IPS-NIHi11 (cell line): Measurements from ENCODE around the gene CLSTN2.

ENCODE experiments used
- DNase-seq: peaks from one replicate; pipeline ENCODE4 v3.0.0; 2012; ENCODE audit warnings: mixed read lengths, low spot score

The CLSTN2 gene

GRCh38 chr3:139944256-139944910 is 9.4 kb downstream of the CLSTN2 start:
- DNase-seq: no peak

DNA sequence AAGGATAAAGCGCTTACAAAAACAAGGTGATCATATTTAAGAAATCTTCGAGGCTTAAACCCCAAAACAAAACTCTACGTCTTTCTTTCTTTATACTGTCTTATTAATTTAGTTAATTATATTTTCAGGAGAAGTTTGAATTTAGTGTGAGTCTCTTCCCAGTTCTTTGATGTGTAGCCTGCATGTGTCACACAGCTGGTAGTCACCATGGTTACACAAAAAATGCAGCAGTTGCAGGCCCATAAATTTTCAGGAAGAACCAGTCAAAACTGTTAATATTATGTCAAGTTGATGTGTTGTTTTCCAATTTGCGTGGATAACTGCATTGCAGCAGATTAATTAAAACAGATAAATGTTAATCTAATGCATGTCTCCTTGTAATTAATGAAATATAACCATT is 10.4 kb downstream of the CLSTN2 start:
- no peak for DNase-seq

- no peak for DNase-seq
Observed at GRCh38 chr3:139945942-139946341, 11.0 kb downstream of the CLSTN2 start.

GRCh38 chr3:139948467-139948866 is 13.5 kb downstream of the CLSTN2 start:
- no peak for DNase-seq

DNA sequence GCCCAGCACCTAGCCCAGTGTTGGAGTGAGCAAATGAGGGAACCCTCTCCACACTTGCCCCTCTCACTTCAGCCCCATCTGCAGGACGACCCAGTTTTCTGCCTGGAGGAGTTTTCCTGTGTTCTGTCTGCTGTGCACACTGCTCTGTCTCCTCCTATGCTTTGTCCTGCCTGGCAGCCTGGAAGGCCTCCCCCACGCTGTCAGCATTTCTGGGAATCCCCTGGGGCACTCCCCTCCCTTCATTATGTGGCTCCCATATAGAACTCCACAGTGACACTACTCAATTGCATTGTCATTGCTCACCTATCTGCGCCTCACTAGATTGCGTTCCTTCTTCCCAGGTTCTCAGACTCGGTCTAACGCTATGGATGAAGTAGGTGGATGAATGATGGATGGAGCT is 13.9 kb downstream of the CLSTN2 start:
- no peak for DNase-seq

DNA sequence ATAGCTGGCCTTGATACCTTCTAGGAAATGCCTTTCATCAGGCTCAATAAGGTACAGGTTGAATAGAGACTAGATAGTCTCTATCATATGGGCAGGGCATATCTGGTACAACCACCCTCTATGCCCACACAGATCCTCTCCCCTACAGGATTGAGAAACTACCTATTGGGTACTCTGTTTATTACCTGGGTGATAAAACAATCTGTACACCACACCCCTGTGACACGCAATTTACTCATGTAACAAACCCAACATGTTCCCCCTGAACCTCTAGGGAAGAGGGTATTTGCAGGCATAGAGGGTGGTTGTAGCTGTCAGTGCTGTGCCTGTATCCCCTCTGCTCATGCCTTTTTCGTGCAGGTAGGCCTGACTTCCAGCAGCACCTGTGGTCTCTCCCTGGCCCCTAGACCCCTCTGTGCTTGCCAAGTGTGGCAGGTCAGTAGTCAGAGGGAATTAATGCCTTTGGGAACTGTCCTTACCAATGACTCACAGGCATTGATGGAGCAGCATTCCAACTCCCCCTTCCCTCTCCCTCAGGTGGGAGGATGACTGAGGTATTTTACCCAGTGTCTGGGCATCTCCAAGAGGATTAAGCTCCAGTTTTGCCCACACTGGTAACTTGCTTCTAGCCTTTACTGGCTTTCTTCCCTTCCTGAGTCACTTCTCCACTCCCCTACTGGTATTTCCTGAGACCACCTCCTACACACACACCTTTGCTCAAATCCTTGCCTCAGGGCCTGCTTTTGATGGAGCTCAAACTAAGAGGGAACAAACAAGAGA is 18.3 kb downstream of the CLSTN2 start:
- DNase-seq: no peak

GRCh38 chr3:139954146-139954860 is 19.3 kb downstream of the CLSTN2 start:
- no peak for DNase-seq

GRCh38 chr3:139957844-139958243 is 22.9 kb downstream of the CLSTN2 start:
- DNase-seq: no peak

DNA sequence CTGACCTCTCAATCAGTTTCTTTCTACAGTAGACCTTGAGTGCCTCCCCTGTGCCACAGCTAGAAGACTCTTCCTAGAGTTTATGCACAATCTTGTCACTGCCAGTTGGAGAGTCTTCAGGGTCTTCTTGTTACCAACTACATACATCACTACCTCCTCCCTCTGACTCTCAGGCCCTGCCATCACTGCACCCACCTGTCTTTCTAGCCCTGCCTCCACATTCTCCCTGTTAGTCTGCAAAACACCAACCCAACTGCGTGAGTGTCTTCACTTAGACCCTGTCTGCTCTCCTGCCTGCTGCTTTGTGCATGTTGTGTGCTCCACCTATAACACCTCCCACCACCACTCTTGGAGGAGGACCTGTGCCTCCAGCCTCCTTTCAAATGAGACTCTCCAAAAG is 34.4 kb downstream of the CLSTN2 start:
- DNase-seq: no peak

GRCh38 chr3:139970526-139970925 is 35.5 kb downstream of the CLSTN2 start:
- DNase-seq: peak; percentile 41

DNA sequence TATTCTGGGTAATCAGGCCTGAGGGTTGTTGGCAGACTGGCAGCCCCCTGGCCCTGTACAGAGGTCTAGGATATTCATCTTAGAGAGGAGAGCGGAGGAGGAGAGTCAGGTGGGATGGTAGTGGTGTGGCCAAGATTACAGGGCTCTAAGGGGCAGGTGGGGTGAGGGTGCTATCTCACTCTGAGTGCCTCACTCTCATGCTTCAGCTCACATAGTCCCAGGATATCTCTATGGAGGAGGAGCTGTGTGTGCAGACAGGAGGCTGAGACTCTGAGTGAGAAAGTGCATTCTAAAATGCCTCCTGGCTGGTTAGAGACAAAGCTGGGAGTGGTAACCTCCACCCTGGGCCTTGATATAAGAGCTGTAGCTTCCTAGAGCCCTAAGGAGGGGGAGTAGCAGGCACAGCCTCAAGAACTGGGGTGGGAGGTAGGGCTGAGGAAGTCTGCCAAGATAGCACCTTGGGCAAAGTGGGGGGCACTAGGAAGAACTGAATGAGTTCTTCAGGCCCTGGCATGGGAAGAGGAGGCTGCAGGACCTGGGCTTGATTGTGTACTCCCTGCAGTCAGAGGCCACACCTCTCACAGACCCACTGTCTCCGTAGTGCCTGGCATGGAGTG is 39.9 kb downstream of the CLSTN2 start:
- no peak for DNase-seq

DNA sequence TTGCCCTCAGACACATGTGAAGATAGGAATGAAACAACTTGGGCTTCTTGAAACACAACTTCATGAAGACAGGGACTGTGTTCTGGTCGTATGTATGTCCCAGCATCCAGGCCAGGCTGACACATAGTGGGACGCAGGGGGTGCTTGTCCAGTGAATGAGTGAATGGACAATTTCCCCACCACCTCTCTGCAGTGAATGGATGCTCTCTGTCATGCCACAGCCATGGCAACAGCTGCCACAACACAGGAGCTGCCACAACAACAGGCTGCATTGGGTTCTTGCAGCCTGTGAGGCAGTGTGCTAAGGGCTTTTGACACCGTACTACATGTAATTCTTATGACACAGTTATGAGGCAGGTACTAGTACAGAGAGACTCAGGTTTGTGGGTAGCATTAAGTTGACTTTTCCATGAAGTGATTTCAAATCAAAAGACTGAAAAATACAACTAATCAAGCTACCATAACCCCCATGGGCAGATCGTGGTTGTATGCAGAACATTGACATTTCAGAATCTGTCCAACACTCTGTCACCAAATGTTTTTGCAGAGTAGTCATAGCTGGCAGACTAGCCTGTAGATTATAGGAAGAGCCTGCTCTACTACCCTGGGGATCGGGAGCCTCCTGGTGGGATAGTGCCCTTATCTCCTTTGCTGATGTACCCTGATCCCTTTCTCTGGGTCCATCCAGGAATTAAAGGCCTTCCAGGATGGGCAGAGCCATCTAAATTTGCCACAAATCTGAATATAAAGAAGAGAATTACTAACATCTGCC is 40.8 kb downstream of the CLSTN2 start:
- DNase-seq: no peak

GRCh38 chr3:139978966-139979365 is 44.0 kb downstream of the CLSTN2 start:
- no peak for DNase-seq

DNA sequence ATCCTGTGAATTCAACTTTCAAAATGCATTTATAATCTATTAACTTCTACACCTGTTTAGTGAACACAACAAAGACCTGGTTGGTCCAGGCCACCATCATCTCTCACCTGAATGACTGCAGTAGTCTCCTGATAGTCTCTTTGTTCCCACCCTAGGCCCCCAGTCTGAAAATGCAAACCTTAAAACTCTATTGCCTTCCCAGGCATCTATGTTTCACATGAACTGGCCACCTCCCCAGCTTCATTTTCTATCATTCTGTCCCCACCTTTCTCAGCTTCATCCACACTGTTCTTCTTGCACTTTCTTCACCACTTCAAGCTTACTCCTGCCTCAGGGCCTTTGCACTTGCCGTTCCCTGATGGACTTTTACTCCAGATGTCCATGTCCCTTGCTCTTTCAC is 45.0 kb downstream of the CLSTN2 start:
- no peak for DNase-seq

- DNase-seq: peak; percentile 19
Observed at GRCh38 chr3:139982404-139982803, 47.4 kb downstream of the CLSTN2 start.

GRCh38 chr3:139985576-139985975 is 50.6 kb downstream of the CLSTN2 start:
- DNase-seq: no peak

DNA sequence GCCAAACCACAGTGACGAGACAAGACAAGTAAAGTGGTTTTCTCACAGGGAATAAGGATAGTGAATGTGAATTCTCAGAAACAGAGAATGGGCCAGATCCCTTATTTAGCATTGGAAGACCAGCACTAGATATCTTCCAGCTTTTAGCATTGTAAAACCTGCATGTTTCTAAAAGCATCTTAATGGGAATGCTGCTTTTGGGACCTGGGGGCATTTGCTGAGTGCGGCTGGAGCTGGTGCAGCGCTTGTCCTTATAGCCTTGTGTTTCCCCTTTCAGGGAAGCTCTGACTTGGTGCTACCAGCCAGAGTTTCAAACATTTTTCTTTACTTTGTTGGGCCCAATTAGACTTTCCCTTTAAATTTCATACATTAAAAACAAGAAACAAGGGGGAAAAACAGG is 52.9 kb downstream of the CLSTN2 start:
- no peak for DNase-seq

GRCh38 chr3:139988472-139989156 is 53.6 kb downstream of the CLSTN2 start:
- no peak for DNase-seq

DNA sequence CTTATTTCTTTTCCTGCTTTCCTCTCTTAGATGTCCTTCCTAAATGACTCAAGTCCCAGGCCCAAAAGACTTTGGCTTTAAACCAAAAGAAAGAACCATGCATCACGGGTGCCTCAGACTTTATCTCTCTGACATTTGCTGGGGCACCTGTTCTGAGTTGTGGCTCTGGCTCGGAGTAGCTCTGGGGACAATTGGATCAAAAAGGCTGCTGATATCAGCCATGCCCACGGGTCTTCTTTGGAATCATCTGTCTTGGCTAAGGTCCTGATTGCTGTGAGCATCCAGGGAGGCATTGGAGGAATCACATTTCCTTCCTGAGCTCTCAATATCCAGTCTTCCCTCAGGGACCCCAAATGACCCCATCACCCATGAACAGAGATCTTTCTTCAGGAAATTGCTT is 59.9 kb downstream of the CLSTN2 start:
- DNase-seq: no peak

GRCh38 chr3:140004271-140004670 is 69.3 kb downstream of the CLSTN2 start:
- no peak for DNase-seq

GRCh38 chr3:140006331-140006730 is 71.3 kb downstream of the CLSTN2 start:
- DNase-seq: no peak
